Measurements from ENCODE around the gene SLC32A1. TPM values are rescaled to one million over a fixed set of nuclear protein-coding genes. Genes with fewer than 3 reads are reported as not detected.

Gene SLC32A1
- total and polyA plus RNA-seq, 2 donors: not detected

DNA sequence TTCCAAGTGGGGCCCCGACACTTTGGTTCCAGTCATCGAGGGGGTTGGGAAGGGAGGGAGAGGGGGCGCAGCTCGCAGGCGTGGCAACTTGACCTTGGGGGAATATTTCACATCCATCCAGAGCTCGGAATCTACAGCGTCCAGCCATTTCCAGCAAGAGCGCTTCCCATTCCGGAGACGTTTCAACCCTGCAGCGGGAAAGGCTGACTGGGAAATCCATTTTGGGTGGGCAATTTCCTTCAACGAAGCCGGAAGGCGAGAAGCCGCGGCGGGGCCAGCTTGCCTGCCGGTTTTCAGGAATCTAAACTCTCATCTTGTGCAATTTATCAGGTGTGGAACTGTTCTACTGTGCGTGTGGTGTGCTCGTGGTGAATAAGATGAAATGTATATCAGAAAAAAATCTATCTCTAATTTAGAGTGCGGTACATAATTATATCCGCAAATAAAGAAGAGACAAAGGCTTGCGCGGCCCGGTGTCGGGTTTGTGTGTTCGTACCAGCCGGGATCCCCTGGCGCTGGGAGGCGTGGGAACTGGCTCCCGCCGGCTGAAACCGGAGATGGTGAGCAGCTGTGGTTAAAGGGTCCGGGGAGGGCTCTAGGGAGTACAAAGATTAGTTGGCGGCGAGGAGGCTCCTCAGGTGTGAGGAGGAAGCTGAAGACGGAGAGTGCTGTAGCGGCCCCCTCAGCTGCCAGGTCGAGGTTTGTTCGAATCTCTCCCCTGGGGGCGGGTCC lies 4.8 kb downstream of the SLC32A1 start:
- Histone ChIP-seq H3K4me1 (ENCODE audit: insufficient read depth) (no peaks in the 10 kb centered on the region), H3K27ac (ENCODE audit: low read depth) (no peak overlapping the region), H3K4me3 (ENCODE audit: low read depth, low read length) (no peak overlapping the region), H3K36me3 (ENCODE audit: insufficient read depth) (no peaks in the 10 kb centered on the region)
- 2% methylated on average over 41 of the region's 41 CpGs for WGBS
- DNase-seq (ENCODE audit: extremely low spot score): no peak

DNA sequence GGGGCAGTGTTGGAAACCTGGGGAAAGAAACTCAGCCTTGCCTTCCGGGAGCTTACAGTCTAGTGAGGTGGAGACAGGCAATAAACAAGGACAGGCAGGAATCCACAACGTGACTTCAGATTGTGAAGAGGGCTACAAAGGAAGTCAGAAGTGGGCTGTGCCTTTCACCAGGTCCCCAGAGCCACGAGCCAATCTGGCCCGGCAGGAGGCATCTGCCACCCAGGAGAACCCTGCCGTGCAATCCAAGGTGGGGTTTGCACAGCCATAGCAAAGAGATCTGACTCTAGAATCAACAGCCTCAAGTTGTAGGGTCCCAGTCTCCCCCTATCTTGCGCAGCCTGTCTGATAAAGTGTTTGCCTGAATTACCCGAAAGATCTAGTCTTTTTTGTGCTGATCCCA lies 5.5 kb downstream of the SLC32A1 start:
- Histone ChIP-seq H3K4me3 (ENCODE audit: low read depth, low read length) (no peak overlapping the region), H3K27ac (ENCODE audit: low read depth) (no peak overlapping the region), H3K36me3 (ENCODE audit: insufficient read depth) (no peaks in the 10 kb centered on the region), H3K4me1 (ENCODE audit: insufficient read depth) (no peaks in the 10 kb centered on the region)
- DNase-seq (ENCODE audit: extremely low spot score): no peak
- 7% methylated on average over 7 of the region's 7 CpGs for WGBS

DNA sequence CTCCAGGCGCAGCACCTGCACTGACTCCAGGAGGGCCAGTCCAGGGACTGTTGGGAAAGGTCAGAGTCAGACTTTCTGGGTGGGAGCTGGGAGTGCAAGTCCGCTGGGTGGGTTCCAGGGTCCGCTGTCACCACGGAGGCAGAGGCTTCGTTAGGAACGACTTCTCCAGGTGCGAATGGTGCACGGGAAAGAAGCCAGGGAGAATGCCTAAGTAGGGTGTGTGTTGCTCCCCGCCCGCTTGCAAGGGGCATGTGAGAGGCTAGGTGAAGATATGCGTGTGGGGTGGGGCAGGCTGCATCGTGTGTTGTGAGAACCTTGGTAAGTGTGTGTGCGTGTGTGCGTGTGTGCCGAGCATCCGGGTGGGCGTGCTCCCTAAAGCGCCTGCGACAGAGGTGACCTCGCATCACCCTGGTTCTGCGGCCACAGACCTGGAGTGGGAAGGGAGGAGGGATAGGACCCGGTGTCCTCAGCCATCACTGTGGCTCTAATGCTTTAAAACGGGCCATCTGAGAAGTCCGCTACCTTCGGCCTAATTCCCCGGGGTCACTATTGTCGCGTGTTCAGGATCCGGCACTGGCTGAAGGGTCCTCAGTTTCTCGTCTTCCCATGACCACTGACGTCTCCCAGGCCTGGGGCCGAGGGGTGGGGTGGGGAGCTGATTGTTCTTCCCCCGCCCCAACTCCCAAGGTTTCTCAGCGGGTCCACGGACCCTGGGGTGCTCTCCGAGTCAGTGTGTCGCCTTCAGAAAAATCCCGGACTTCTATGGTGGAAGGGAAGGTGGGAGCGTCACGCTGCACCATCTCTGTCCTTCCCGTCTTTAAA lies 6.1 kb downstream of the SLC32A1 start:
- H3K4me3 ChIP-seq (ENCODE audit: low read depth, low read length): no peak overlapping the region

DNA sequence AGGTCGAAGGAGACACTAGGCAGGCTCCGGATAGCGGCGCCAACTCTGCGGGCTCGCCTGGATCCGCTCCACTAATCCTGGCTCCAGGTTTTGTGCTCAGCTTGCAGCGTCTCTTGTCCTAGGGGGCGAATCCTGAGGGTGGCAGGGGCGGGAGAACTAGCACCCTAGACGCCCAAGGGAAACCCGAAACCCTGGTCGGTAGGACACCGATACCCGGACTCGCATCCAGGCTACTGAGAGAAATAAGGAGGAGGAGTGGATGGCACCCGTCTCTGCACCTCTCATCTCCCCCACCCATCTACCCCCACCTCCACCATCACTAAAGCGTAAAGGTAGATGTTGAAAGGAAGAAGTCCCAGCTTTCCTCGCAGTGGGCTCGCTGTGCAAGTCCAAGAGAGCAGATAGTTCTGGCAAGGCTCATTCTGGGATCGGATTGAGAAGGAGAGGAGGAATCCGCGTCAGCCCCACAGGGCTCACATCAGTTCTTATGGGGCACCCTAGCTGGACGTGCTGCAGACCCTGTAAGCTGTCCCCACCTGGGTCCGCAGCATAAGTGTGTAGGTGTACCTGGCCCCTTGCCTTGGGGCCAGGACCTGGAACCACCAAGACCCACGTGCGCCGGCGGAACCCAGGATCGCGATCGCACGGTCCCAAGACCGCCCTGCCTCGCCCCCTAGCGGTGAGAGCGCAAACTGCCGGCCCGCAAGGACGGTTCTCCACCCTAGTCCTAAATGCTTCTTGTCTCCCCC lies 6.9 kb downstream of the SLC32A1 start:
- under 1% methylated on average over 40 of the region's 40 CpGs for WGBS
- no peaks in the 10 kb centered on the region for H3K4me1 ChIP-seq (ENCODE audit: insufficient read depth)
- no peak overlapping the region for H3K4me3 ChIP-seq (ENCODE audit: low read depth, low read length)
- no peaks in the 10 kb centered on the region for H3K36me3 ChIP-seq (ENCODE audit: insufficient read depth)
- DNase-seq (ENCODE audit: extremely low spot score): no peak
- no peak overlapping the region for H3K27ac ChIP-seq (ENCODE audit: low read depth)

More for the DNA sequence above, 6.1 kb downstream of the SLC32A1 start:
- H3K36me3 ChIP-seq (ENCODE audit: insufficient read depth): no peaks in the 10 kb centered on the region
- H3K4me1 ChIP-seq (ENCODE audit: insufficient read depth): no peaks in the 10 kb centered on the region
- DNase-seq (ENCODE audit: extremely low spot score): no peak
- no peak overlapping the region for H3K27ac ChIP-seq (ENCODE audit: low read depth)
- 3% methylated on average over 41 of the region's 41 CpGs for WGBS

DNA sequence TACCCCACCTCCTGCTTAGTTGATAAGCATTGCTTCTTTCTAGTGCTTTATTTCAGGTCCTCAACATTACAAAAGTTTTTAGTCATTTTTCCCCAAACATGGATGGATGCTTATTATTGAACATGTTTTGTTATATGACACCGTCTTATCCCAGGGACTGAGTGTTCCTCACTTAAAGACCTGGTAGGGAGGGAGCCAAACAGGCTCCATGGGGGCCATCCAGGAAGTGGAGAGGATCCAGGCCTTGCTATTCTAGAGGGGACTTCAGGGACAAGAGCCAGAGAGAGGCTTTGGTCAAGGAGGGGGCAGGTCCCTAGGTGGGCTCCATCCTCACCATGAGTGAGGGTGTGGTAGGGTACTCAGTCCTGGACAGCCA lies 7.4 kb downstream of the SLC32A1 start:
- Histone ChIP-seq H3K27ac (ENCODE audit: low read depth) (no peak overlapping the region), H3K36me3 (ENCODE audit: insufficient read depth) (no peaks in the 10 kb centered on the region), H3K4me3 (ENCODE audit: low read depth, low read length) (no peak overlapping the region), H3K4me1 (ENCODE audit: insufficient read depth) (no peaks in the 10 kb centered on the region)
- WGBS: 39% methylated on average over 1 of the region's 1 CpG
- no peak for DNase-seq (ENCODE audit: extremely low spot score)

DNA sequence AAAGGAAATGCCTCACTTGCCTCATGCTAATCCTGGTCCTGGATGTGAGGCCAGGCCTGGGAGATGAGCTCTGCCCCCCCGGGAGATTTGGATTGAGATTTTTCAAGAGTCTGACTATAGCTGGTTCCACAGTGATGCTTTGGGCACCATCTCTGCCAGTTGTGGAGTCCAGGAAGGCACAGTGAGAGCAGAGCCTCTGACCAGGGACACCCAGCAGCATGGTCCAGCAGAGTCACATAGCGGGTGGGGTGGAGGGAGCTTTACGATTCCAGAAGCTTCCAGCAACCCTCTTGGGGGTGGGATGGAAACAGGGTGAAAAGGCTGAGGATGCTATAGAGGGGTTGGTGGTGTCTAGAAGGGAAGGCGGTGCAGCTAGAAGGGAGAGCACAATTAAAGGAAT lies 8.7 kb downstream of the SLC32A1 start:
- H3K4me3 ChIP-seq (ENCODE audit: low read depth, low read length): no peak overlapping the region
- no peak for DNase-seq (ENCODE audit: extremely low spot score)
- no peaks in the 10 kb centered on the region for H3K36me3 ChIP-seq (ENCODE audit: insufficient read depth)
- WGBS: 74% methylated on average over 4 of the region's 4 CpGs
- H3K27ac ChIP-seq (ENCODE audit: low read depth): no peak overlapping the region
- H3K4me1 ChIP-seq (ENCODE audit: insufficient read depth): no peaks in the 10 kb centered on the region

DNA sequence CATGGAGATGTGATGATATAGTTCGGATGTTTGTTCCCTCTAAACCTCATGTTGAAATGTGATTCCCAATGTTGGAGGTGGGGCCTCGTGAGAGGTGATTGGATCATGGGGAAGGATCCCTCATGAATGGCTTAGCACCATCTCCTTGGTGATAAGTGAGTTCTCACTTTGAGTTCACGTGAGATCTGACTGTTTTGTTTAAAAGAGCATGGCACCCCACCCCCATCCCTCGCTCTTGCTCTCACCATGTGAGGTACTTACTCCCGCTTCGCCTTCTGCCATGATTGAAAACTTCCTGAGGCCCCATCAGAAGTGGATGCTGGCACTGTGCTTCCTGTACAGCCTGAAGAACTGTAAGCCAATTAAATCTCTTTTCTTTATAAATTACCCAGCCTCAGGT lies 10.9 kb downstream of the SLC32A1 start:
- WGBS: 47% methylated on average over 6 of the region's 6 CpGs
- Histone ChIP-seq H3K27ac (ENCODE audit: low read depth) (no peak overlapping the region), H3K4me3 (ENCODE audit: low read depth, low read length) (no peak overlapping the region), H3K4me1 (ENCODE audit: insufficient read depth) (no peaks in the 10 kb centered on the region), H3K36me3 (ENCODE audit: insufficient read depth) (no peaks in the 10 kb centered on the region)
- DNase-seq (ENCODE audit: extremely low spot score): no peak

DNA sequence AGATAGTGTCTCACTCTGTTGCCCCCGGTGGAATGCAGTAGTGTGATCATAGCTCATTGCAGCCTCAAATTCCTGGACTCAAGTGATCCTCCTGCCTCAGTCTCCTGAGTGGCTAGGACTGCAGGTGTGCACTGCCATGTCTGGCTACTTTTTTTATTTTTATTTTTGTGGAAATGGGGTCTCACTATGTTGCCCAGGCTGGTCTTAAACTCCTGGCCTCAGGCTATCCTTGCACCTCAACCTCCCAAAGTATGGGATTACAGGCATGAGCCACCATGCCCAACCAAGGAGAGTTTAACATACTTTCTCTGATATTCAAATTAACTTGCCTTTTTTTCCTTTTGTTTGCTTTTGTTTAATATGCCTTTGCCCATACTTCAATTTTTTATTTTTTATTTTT lies 13.6 kb downstream of the SLC32A1 start:
- no peak for DNase-seq (ENCODE audit: extremely low spot score)
- no peak overlapping the region for H3K4me3 ChIP-seq (ENCODE audit: low read depth, low read length)
- H3K36me3 ChIP-seq (ENCODE audit: insufficient read depth): no peaks in the 10 kb centered on the region
- H3K4me1 ChIP-seq (ENCODE audit: insufficient read depth): no peaks in the 10 kb centered on the region
- 67% methylated on average over 1 of the region's 1 CpG for WGBS
- H3K27ac ChIP-seq (ENCODE audit: low read depth): no peak overlapping the region

DNA sequence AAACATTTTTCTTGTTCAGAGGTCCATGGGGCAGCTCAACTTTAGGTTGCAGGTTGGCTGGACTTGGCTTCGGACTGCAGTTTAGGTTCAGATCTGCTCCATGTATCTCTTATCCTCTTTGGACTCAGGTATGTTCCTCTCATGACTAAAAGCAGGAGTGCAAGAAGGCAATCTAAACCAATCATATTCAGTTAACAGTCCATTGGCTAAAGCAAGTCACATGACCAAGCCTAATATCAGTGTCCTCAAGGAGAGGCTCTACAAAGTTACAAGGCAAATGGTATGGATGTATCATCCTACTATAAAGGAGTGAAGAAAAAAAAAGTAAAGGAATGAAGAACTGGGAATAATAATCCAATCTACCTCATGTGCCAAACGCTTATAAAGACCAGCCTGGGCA lies 21.5 kb downstream of the SLC32A1 start:
- Histone ChIP-seq H3K27ac (ENCODE audit: low read depth) (no peak overlapping the region), H3K4me3 (ENCODE audit: low read depth, low read length) (no peak overlapping the region), H3K4me1 (ENCODE audit: insufficient read depth) (no peaks in the 10 kb centered on the region), H3K36me3 (ENCODE audit: insufficient read depth) (no peaks in the 10 kb centered on the region)
- no peak for DNase-seq (ENCODE audit: extremely low spot score)
- WGBS: 94% methylated on average over 2 of the region's 2 CpGs

DNA sequence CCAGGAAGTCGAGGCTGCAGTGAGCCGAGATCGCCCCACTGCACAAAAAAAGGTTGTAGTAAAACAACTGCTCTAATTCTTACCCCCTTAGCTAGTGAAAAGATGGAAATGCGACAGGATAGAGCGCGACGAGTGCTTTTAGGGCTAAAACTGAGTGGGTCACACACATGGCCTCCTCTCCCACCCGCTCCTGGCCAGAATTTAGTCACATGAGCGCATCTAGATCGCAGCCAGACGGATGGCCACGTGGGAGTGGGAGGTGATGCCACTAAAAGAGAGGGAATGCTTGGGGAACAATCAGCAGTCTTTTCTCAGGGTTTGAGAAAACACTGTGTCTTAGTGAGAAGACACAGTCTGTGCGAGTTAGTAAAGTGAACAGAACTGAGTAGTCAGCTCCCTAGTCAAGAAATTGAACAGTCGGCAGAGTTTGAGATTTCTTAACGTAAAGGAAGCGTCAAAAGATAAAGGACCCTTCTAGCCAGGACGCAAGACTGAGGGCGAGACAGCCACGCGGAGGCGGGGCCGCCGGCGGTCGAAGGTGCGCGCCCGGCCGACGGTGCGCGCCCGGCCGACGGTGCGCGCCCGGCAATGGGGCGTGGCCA lies 23.3 kb downstream of the SLC32A1 start:
- WGBS: 11% methylated on average over 39 of the region's 39 CpGs
- no peaks in the 10 kb centered on the region for H3K36me3 ChIP-seq (ENCODE audit: insufficient read depth)
- no peak overlapping the region for H3K27ac ChIP-seq (ENCODE audit: low read depth)
- peak overlapping the region; percentile 77 for H3K4me3 ChIP-seq (ENCODE audit: low read depth, low read length)
- H3K4me1 ChIP-seq (ENCODE audit: insufficient read depth): no peaks in the 10 kb centered on the region
- no peak for DNase-seq (ENCODE audit: extremely low spot score)

DNA sequence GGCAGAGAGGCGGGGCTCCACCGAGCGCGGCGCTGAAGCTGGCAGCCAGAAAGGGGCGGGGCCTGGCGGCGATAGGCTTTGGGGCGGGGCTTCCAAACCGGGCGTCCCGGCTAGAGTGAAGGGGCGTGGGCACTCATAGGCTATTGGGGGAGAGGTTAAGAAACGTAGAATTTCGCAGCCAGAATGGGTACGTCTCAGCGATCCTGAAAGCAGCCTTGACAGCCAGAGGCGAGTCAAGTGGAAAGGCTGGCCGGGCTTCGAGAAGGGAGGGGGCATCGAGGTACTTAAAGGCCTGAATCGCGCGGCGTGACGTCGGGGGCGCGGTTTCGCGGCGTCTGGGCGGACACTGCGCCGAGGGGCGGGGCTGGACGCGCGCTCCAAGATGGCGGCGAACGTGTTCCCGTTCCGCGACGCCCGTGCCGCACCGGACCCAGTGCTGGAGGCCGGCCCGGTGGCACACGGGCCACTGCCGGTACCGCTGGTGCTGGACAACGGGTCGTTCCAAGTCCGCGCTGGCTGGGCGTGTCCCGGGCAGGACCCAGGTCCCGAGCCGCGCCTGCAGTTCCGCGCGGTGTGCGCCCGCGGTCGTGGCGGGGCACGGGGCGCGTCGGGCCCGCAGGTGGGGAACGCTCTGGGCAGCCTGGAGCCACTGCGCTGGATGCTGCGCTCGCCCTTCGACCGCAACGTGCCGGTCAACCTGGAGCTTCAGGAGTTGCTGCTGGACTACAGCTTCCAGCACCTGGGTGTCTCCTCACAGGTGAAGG lies 24.0 kb downstream of the SLC32A1 start, which contains the start of gene ACTR5:
ACTR5 (plus strand) TSS at position 364 of the 764 bp plus-strand sequence; CDS start at position 383, 19 bp downstream.
- Histone ChIP-seq H3K36me3 (ENCODE audit: insufficient read depth) (no peaks in the 10 kb centered on the region), H3K27ac (ENCODE audit: low read depth) (peak within 1 kb of the TSS; percentile 77), H3K4me3 (ENCODE audit: low read depth, low read length) (peak within 1 kb of the TSS; percentile 77), H3K4me1 (ENCODE audit: insufficient read depth) (no peaks in the 10 kb centered on the region)
- DNase-seq (ENCODE audit: extremely low spot score): peak; percentile 82
- WGBS: under 1% methylated on average over 84 of the region's 84 CpGs

DNA sequence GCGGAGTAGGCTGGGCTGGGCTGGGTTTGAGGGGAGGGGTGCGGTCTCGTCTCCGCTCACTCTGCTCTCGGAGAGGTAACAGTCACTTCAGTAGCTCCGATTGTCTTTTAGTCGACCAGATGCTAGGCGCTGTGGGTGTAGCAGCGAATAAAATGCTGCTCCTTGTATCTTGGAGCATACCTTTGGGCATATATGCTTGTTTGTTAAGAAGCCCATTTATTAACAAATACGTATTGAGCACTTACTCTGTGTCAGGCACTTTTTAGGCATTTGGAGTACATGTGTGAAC lies 24.5 kb downstream of the SLC32A1 start:
- DNase-seq (ENCODE audit: extremely low spot score): no peak
- peak overlapping the region; percentile 77 for H3K27ac ChIP-seq (ENCODE audit: low read depth)
- H3K36me3 ChIP-seq (ENCODE audit: insufficient read depth): no peaks in the 10 kb centered on the region
- 2% methylated on average over 10 of the region's 10 CpGs for WGBS
- peak overlapping the region; percentile 77 for H3K4me3 ChIP-seq (ENCODE audit: low read depth, low read length)
- H3K4me1 ChIP-seq (ENCODE audit: insufficient read depth): no peaks in the 10 kb centered on the region
